ENCODE measurements around the gene CELSR2.
"Not testable (repeated sequence)": the region's sequence is repeated elsewhere in the genome, so short reads cannot be mapped to it uniquely, and the experiment has no call there.

Gene CELSR2

DNA sequence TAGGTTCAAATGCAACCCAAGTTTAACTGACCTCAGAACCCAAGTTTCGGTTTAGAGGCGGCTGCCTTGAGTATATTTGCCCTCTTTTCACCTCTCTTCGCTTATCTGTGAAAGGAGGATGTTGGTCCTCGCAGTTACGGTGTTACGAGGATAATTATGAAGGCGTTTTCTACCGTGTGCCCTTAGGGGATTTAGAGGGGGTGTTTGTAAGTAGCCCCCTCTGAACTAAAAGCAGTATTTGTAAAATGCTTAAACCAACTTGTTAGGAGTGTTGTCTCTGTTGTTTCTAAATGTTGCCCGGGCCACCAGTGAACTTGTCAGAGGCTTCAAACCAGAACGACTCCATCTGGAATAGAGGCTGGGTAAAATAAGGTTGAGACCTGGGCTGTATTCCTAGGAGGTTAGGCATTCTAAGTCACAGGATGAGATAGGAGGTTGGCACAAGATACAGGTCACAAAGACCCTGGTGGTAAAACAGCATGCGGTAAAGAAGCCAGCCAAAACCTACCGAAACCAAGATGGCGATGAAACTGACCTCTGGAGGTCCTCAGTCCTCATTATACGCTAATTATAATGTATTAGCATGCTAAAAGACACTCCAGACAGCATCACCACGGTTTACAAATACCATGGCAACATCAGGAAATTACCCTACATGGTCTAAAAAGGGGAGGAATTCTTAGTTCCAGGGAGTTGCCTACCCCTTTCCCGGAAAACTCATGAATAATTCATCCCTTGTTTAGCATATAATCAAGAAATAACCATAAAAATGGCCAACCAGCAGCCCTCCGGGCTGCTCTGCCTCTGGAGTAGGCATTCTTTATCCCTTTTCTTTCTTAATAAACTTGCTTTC is 34.6 kb downstream of the CELSR2 start:
- Histone ChIP-seq H3K36me3 (ENCODE audit: control insufficient read depth, insufficient read depth, low read length) (peaks cover 28% of the 10 kb centered on the region), H3K27ac (ENCODE audit: low read depth, low read length, severe bottlenecking) (peak overlapping the region; percentile 69), H3K9me3 (ENCODE audit: control insufficient read depth, low read length) (no peaks in the 10 kb centered on the region), H3K4me3 (ENCODE audit: extremely low read depth, insufficient read depth, low read length, poor library complexity, severe bottlenecking) (peak overlapping the region; percentile 65), H3K4me1 (ENCODE audit: control insufficient read depth, insufficient read depth, low read length, poor library complexity, severe bottlenecking) (peaks cover 9% of the 10 kb centered on the region)
- WGBS, 2 experiments (ENCODE audit: insufficient coverage in 2 of 2): 77 to 93% methylated on average over 11 of the region's 17 CpGs

DNA sequence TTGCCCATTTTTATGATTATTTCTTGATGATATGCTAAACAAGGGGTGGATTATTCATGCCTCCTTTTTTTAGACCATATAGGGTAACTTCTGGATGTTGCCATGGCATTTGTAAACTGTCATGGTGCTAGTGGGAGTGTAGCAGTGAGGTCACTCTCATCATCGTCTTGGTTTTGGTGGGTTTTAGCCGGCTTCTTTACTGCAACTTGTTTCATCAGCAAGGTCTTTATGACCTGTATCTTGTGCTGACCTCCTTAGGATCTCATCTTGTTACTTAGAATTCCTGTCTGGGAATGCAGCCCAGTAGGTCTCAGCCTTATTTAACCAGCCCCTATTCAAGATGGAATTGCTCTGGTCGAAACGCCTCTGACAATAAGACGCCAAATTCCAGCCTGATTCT is 37.4 kb downstream of the CELSR2 start:
- not testable (repeated sequence) for H3K36me3 ChIP-seq (ENCODE audit: control insufficient read depth, insufficient read depth, low read length); H3K4me1 ChIP-seq (ENCODE audit: control insufficient read depth, insufficient read depth, low read length, poor library complexity, severe bottlenecking); H3K27ac ChIP-seq (ENCODE audit: low read depth, low read length, severe bottlenecking); H3K4me3 ChIP-seq (ENCODE audit: extremely low read depth, insufficient read depth, low read length, poor library complexity, severe bottlenecking); H3K9me3 ChIP-seq (ENCODE audit: control insufficient read depth, low read length)
- WGBS, 2 experiments (ENCODE audit: insufficient coverage in 2 of 2): 90% methylated on average over 5 of the region's 5 CpGs; no CpG with 5 or more reads in 1 of the 2 experiments

DNA sequence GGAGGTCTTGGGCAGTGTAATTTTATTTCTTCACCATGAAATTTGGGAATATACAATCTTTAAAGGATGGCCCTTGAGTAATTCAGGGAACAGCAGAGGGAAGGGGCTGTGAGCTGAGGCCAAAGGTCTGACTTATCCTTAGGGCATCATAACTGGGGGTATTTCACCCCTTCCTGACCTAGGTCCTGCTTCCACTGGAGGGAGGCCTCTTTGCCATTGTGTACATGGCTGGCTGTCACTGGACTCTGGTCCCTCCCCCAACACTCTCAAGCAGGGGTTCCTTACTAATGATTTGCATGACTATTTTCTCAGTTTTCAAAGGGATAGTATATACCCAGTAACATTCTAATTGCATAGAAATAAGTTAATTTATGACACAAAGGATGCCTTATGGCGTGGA is 40.8 kb downstream of the CELSR2 start:
- Histone ChIP-seq H3K4me3 (ENCODE audit: extremely low read depth, insufficient read depth, low read length, poor library complexity, severe bottlenecking) (no peak overlapping the region), H3K36me3 (ENCODE audit: control insufficient read depth, insufficient read depth, low read length) (no peaks in the 10 kb centered on the region), H3K9me3 (ENCODE audit: control insufficient read depth, low read length) (no peaks in the 10 kb centered on the region), H3K27ac (ENCODE audit: low read depth, low read length, severe bottlenecking) (no peak overlapping the region), H3K4me1 (ENCODE audit: control insufficient read depth, insufficient read depth, low read length, poor library complexity, severe bottlenecking) (no peaks in the 10 kb centered on the region)
- WGBS, 2 experiments (ENCODE audit: insufficient coverage in 2 of 2): no CpG with 5 or more reads among the region's 1 CpG

DNA sequence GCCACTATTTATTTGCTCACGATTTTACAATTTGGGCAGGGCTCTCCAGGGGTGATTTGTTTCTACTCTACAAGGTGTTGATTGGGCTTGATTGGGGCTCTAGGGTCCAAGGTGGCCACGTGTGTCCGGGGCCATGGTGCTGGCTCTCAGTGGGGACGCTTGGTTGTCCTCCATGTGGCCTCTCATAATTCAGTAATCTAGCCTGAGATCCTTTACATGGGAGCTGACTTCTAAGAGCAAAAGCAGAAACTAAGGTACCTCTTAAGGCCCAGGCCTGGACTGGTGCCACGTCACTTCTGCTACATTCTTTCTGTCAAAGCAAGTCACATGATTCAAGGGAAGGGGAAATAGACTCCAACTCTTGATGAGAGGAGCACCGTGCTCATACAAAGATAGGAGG is 41.7 kb downstream of the CELSR2 start:
- WGBS, 2 experiments (ENCODE audit: insufficient coverage in 2 of 2): 87 to 88% methylated on average over 5 of the region's 6 CpGs
- no peak overlapping the region for H3K4me3 ChIP-seq (ENCODE audit: extremely low read depth, insufficient read depth, low read length, poor library complexity, severe bottlenecking)
- H3K36me3 ChIP-seq (ENCODE audit: control insufficient read depth, insufficient read depth, low read length): no peaks in the 10 kb centered on the region
- no peaks in the 10 kb centered on the region for H3K9me3 ChIP-seq (ENCODE audit: control insufficient read depth, low read length)
- H3K27ac ChIP-seq (ENCODE audit: low read depth, low read length, severe bottlenecking): no peak overlapping the region
- no peaks in the 10 kb centered on the region for H3K4me1 ChIP-seq (ENCODE audit: control insufficient read depth, insufficient read depth, low read length, poor library complexity, severe bottlenecking)

DNA sequence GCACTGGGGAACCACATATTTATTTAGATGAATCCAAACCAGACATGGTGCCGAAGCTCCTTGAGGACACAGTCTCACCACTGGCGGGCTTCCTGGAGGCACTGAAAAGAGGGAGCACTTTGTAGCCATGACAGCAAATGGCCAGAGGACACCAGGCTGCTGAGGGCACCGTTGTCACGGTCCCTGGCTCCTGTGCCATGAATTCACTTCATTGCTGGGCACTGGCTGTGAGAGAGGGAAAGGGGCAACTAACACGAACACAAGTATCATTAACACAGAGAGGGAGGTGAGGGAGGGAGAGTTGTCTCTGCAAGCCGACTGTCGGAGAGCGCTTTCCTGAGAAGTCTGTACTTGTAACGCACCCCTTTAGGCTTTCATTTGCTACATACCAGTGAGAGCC is 43.0 kb downstream of the CELSR2 start:
- H3K4me3 ChIP-seq (ENCODE audit: extremely low read depth, insufficient read depth, low read length, poor library complexity, severe bottlenecking): no peak overlapping the region
- H3K36me3 ChIP-seq (ENCODE audit: control insufficient read depth, insufficient read depth, low read length): no peaks in the 10 kb centered on the region
- 80 to 83% methylated on average over 3 to 5 of the region's 9 CpGs for WGBS, 2 experiments (ENCODE audit: insufficient coverage in 2 of 2)
- no peak overlapping the region for H3K27ac ChIP-seq (ENCODE audit: low read depth, low read length, severe bottlenecking)
- H3K4me1 ChIP-seq (ENCODE audit: control insufficient read depth, insufficient read depth, low read length, poor library complexity, severe bottlenecking): no peaks in the 10 kb centered on the region
- no peaks in the 10 kb centered on the region for H3K9me3 ChIP-seq (ENCODE audit: control insufficient read depth, low read length)

DNA sequence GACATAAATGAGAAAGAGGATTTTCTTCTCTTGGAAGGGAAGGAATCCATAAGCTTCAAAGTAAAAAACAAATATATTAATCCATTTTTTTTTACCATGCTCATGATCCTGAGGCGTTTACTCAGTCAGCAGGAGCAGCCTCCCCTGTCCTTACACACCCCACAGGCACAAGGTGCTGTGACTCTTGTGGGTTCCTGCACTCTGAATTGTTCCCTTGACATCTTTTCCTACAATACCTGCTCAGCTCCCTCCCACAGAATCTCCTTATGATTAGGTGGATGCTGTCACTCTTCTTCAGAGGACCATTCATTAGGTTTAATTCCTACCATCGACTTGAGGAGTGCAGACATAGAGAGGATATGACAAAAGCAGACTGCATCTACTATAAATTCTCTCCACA is 43.7 kb downstream of the CELSR2 start:
- Histone ChIP-seq H3K9me3 (ENCODE audit: control insufficient read depth, low read length) (no peaks in the 10 kb centered on the region), H3K36me3 (ENCODE audit: control insufficient read depth, insufficient read depth, low read length) (no peaks in the 10 kb centered on the region), H3K4me1 (ENCODE audit: control insufficient read depth, insufficient read depth, low read length, poor library complexity, severe bottlenecking) (peaks cover 3% of the 10 kb centered on the region), H3K4me3 (ENCODE audit: extremely low read depth, insufficient read depth, low read length, poor library complexity, severe bottlenecking) (no peak overlapping the region), H3K27ac (ENCODE audit: low read depth, low read length, severe bottlenecking) (no peak overlapping the region)
- 92 to 100% methylated on average over 1 to 2 of the region's 2 CpGs for WGBS, 2 experiments (ENCODE audit: insufficient coverage in 2 of 2)

DNA sequence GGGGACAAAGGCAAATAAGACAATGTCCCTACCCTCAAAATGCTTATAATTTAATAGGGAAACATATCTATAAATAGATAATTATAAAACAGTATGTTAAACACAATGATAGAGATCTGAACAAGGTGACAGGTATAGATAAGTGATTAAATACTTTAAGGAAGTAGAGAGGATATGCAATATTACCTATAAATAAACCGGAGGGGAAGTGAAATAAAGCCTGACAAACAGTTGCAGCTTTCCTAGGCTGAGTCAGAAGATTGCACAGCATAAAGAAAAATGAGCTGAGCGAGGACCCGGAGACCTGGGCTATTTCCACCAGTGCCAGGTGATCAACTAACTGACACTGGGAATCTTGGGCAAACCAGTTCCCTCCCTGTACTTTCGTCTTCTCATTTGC is 45.1 kb downstream of the CELSR2 start:
- H3K4me1 ChIP-seq (ENCODE audit: control insufficient read depth, insufficient read depth, low read length, poor library complexity, severe bottlenecking): peaks cover 18% of the 10 kb centered on the region
- no peak overlapping the region for H3K4me3 ChIP-seq (ENCODE audit: extremely low read depth, insufficient read depth, low read length, poor library complexity, severe bottlenecking)
- no peaks in the 10 kb centered on the region for H3K36me3 ChIP-seq (ENCODE audit: control insufficient read depth, insufficient read depth, low read length)
- WGBS, 2 experiments (ENCODE audit: insufficient coverage in 2 of 2): 87 to 95% methylated on average over 2 to 3 of the region's 4 CpGs
- H3K9me3 ChIP-seq (ENCODE audit: control insufficient read depth, low read length): no peaks in the 10 kb centered on the region
- H3K27ac ChIP-seq (ENCODE audit: low read depth, low read length, severe bottlenecking): no peak overlapping the region

DNA sequence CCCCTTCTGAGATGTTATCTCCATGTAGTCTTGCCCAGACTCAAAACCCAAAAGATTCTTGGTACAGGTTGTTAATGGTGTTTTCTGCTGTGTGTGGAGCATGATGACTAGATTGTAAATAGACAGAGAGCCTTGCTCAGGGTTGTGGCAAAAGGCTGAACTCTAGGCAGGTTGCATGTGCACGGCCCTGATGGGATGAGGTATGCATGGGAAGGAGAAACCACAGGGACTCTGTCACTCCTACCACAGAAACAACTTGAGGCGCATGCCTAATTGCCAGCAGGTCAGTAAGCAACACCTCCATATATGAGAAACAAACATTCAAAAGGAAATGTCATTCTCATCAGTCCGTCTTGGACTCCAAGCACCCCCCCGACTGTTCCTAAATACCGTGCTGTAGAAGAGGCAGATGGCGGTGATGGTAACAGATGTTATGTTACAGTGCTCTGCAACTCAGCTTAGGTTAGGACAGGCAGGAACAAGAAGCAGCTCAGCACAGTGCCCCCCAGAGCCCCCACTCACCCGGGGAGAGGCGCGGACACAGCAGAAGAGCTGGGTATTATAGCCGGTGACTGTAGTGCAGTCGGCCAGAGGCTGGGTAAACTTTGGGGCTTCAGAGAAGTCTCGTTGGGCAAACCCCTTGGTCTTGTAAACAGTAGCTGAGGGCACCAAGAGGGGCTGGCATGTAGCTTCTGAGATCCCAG is 46.5 kb downstream of the CELSR2 start:
- WGBS, 2 experiments (ENCODE audit: insufficient coverage in 2 of 2): 81 to 85% methylated on average over 10 to 12 of the region's 12 CpGs

DNA sequence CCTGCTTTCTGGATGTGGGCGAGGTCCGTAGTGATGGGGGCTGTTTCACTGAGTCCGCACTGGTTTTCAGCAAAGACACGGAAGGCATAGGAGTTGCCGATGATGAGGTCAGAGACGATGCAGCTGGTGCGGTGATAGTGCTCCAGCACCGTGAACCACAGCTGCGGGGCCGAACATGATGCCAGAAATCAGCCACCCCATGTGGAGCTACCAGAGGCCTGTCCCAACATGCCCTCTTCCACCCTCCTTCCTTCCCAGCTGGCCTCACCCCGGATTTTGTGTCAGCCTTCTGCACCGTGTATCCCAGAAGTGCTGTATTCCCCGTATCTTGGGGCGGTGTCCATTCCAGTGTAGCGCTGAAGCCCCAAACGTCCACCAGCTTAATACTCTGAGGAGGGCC is 47.4 kb downstream of the CELSR2 start:
- peaks cover 22% of the 10 kb centered on the region for H3K4me1 ChIP-seq (ENCODE audit: control insufficient read depth, insufficient read depth, low read length, poor library complexity, severe bottlenecking)
- H3K9me3 ChIP-seq (ENCODE audit: control insufficient read depth, low read length): no peaks in the 10 kb centered on the region
- 95 to 96% methylated on average over 16 of the region's 16 CpGs for WGBS, 2 experiments (ENCODE audit: insufficient coverage in 2 of 2)
- H3K27ac ChIP-seq (ENCODE audit: low read depth, low read length, severe bottlenecking): no peak overlapping the region
- no peaks in the 10 kb centered on the region for H3K36me3 ChIP-seq (ENCODE audit: control insufficient read depth, insufficient read depth, low read length)
- no peak overlapping the region for H3K4me3 ChIP-seq (ENCODE audit: extremely low read depth, insufficient read depth, low read length, poor library complexity, severe bottlenecking)

More for the DNA sequence above, 46.5 kb downstream of the CELSR2 start:
- H3K36me3 ChIP-seq (ENCODE audit: control insufficient read depth, insufficient read depth, low read length): no peaks in the 10 kb centered on the region
- H3K4me3 ChIP-seq (ENCODE audit: extremely low read depth, insufficient read depth, low read length, poor library complexity, severe bottlenecking): no peak overlapping the region
- no peaks in the 10 kb centered on the region for H3K9me3 ChIP-seq (ENCODE audit: control insufficient read depth, low read length)
- no peak overlapping the region for H3K27ac ChIP-seq (ENCODE audit: low read depth, low read length, severe bottlenecking)
- peaks cover 22% of the 10 kb centered on the region for H3K4me1 ChIP-seq (ENCODE audit: control insufficient read depth, insufficient read depth, low read length, poor library complexity, severe bottlenecking)

DNA sequence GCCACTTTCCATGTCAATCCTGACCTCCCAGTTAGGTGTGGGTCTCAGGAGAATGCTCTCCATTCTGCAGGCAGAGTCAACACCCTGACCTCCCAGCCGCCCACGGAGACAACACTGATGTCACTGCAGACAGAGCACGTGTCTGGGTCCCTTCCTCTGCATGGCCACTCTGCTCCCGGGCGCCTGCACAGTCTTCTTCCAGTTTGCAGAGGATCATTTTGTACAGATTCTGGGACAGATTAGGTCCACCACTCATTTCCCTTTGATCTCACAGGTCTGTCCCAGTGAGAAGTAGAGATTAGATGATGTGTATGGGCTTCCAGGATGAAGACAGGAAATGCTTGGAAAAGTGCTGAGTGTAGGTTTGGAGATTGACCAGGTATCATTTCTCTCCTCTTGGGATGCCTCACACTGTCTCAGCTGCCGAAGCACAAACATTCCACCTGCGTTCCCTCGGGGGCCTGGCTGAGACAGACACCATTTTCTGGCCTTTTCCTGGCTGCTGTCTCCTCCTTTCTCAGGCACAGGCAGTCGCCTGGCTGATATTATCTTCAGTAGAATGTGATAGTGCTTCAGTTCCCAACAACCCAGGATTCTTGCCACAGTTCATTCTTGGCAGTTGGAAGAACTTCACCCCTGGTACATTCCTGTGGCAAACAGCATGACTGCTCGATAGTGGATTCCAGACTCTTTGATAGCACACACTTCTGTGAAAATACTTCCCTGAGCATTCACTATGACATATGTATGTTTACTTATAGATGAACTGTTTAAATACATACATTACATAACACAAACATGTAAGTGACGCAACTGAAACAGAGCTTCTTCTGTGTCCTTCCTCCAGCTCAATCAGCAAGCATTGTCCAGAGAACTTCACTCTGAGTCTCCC is 49.6 kb downstream of the CELSR2 start:
- WGBS, 2 experiments (ENCODE audit: insufficient coverage in 2 of 2): 89 to 93% methylated on average over 8 to 10 of the region's 11 CpGs
- Histone ChIP-seq H3K9me3 (ENCODE audit: control insufficient read depth, low read length) (no peaks in the 10 kb centered on the region), H3K4me1 (ENCODE audit: control insufficient read depth, insufficient read depth, low read length, poor library complexity, severe bottlenecking) (peaks cover 22% of the 10 kb centered on the region), H3K27ac (ENCODE audit: low read depth, low read length, severe bottlenecking) (no peak overlapping the region), H3K36me3 (ENCODE audit: control insufficient read depth, insufficient read depth, low read length) (no peaks in the 10 kb centered on the region), H3K4me3 (ENCODE audit: extremely low read depth, insufficient read depth, low read length, poor library complexity, severe bottlenecking) (no peak overlapping the region)

Data from mesodermal cell (in vitro differentiated cells).